ENCODE data around the gene FREM3.
"Not testable (repeated sequence)": the region's sequence is repeated elsewhere in the genome, so short reads cannot be mapped to it uniquely, and the experiment has no call there.

The FREM3 gene

GRCh38 chr4:143564472-143564871, 136.0 kb downstream of the FREM3 start:
- DNase-seq, result no peak

- no peak for DNase-seq
Measured at GRCh38 chr4:143559757-143560147, 140.7 kb downstream of the FREM3 start.

- no peak for DNase-seq
Measured at GRCh38 chr4:143558823-143559756, 141.4 kb downstream of the FREM3 start.

- no peak for DNase-seq
Measured at GRCh38 chr4:143558286-143558685, 142.2 kb downstream of the FREM3 start.

- DNase-seq, result no peak
Measured at GRCh38 chr4:143555676-143556075, 144.8 kb downstream of the FREM3 start.

GRCh38 chr4:143554728-143555597, 145.5 kb downstream of the FREM3 start:
- no peak for DNase-seq

GRCh38 chr4:143549928-143550327, 150.5 kb downstream of the FREM3 start:
- DNase-seq, result no peak

GRCh38 chr4:143539670-143540023, 160.8 kb downstream of the FREM3 start:
- DNase-seq, result no peak

GRCh38 chr4:143538979-143539669, 161.4 kb downstream of the FREM3 start:
- no peak for DNase-seq

GRCh38 chr4:143531788-143532491, 168.5 kb downstream of the FREM3 start:
- no peak for DNase-seq

- DNase-seq, result no peak
Measured at GRCh38 chr4:143531380-143531779, 169.1 kb downstream of the FREM3 start.

- not testable (repeated sequence) for DNase-seq
Measured at GRCh38 chr4:143528046-143528445, 172.4 kb downstream of the FREM3 start.

Measured in NCI-H2107 (cell line).